Mammary microvascular endothelial cell (primary cell): ENCODE results near the gene ZNF556. TPM values are rescaled to one million over a fixed set of nuclear protein-coding genes. Genes with fewer than 3 reads are reported as not detected.

Source experiments
- total RNA-seq: library from RNA; depleted of rRNA; stranded (reverse); fragments of >200 nt; gene quantifications from 2 replicates; pipeline ENCODE4 v1.2.3, GENCODE V29; 2015

Gene ZNF556
- not detected in 2 replicates for total RNA-seq

GRCh38 chr19:2867025-2867991 lies at the start of gene ZNF556:
ZNF556 (plus strand) TSS chr19:2867335; CDS start chr19:2867422, 87 bp downstream.

GRCh38 chr19:2819540-2820111 lies 47.5 kb upstream of the ZNF556 start, which contains the start of gene ZNF554:
ZNF554 (plus strand) TSS chr19:2819868; CDS start chr19:2820072, 204 bp downstream.

GRCh38 chr19:2840794-2841791 lies 26.0 kb upstream of the ZNF556 start, which contains the start of gene ZNF555:
ZNF555 (plus strand) TSS chr19:2841475; CDS start chr19:2841573, 98 bp downstream.

GRCh38 chr19:2900296-2901252 lies 33.4 kb downstream of the ZNF556 start, which contains the start of gene ZNF57:
ZNF57 (plus strand) TSS chr19:2900928; CDS start chr19:2901046, 118 bp downstream.

Other genes with a start within 250 kb of the ZNF556 start
- 0.25 and 0.33 TPM in 2 replicates for gene GNG7, start 164.6 kb upstream of the ZNF556 start, total RNA-seq
- 0.13 and 0.39 TPM in 2 replicates for gene DIRAS1, start 146.0 kb upstream of the ZNF556 start, total RNA-seq
- 39.6 and 43.2 TPM in 2 replicates for gene SLC39A3, start 127.3 kb upstream of the ZNF556 start, total RNA-seq
- 82.6 and 88.2 TPM in 2 replicates for gene SGTA, start 84.1 kb upstream of the ZNF556 start, total RNA-seq
- 152 and 187 TPM in 2 replicates for gene THOP1, start 81.8 kb upstream of the ZNF556 start, total RNA-seq
- 0.80 and 1.1 TPM in 2 replicates for gene ZNF554, start 47.5 kb upstream of the ZNF556 start, total RNA-seq
- gene ZNF555, start 25.9 kb upstream of the ZNF556 start, total RNA-seq, result 2.9 and 3.1 TPM in 2 replicates
- gene ZNF57, start 33.6 kb downstream of the ZNF556 start, total RNA-seq, result 2.1 and 2.2 TPM in 2 replicates
- 1.2 and 2.8 TPM in 2 replicates for gene ZNF77, start 77.6 kb downstream of the ZNF556 start, total RNA-seq
- gene TLE6, start 110.2 kb downstream of the ZNF556 start, total RNA-seq, result 0.20 and 0.25 TPM in 2 replicates
- 8.3 and 10.1 TPM in 2 replicates for gene TLE2, start 161.9 kb downstream of the ZNF556 start, total RNA-seq
- 245 and 277 TPM in 2 replicates for gene TLE5, start 195.2 kb downstream of the ZNF556 start, total RNA-seq
- gene GNA11, start 227.0 kb downstream of the ZNF556 start, total RNA-seq, result 83.9 and 97.8 TPM in 2 replicates